NCI-H460 (cell line): ENCODE data around the gene OR4D5. TPM values are rescaled to one million over a fixed set of nuclear protein-coding genes. Genes with fewer than 3 reads are reported as not detected.

Experiments used
- DNase-seq: peaks from one replicate; pipeline ENCODE4 v3.0.0-alpha.2; 2016; ENCODE audit warnings: low read depth; ENCODE audit errors: extremely low read depth
- polyA plus RNA-seq: library from polyadenylated mRNA; depleted of rRNA; stranded (reverse); fragments of >200 nt; gene quantifications from 2 replicates; pipeline ENCODE4 v1.2.3, GENCODE V29; 2014; cell fraction: nucleus; rRNA removed
- total RNA-seq: library from RNA; depleted of rRNA; stranded (reverse); fragments of >200 nt; shearing (Covaris generic); gene quantifications from 2 replicates; pipeline ENCODE4 v1.2.3, GENCODE V29; 2014; rRNA removed

The OR4D5 gene
- total RNA-seq: not detected in 2 replicates
- polyA plus RNA-seq: not detected in 2 replicates

- no peak for DNase-seq
Measured at GRCh38 chr11:123939317-123939716, at the start of gene OR4D5. Gene OR4D5, plus strand, starts transcription at chr11:123939617. Its CDS starts 0 bp downstream, at chr11:123939617.

- no peak for DNase-seq
Measured at GRCh38 chr11:123892031-123892430, 47.4 kb upstream of the OR4D5 start.

GRCh38 chr11:123899792-123900191, 39.6 kb upstream of the OR4D5 start:
- DNase-seq: no peak

- no peak for DNase-seq
Measured at GRCh38 chr11:123901867-123902266, 37.5 kb upstream of the OR4D5 start, which contains the start of gene OR8D4. Gene OR8D4, plus strand, starts transcription at chr11:123902167. Its CDS starts 4,265 bp downstream, at chr11:123906432.

GRCh38 chr11:123903932-123904331, 35.5 kb upstream of the OR4D5 start:
- no peak for DNase-seq

- no peak for DNase-seq
Measured at GRCh38 chr11:123904932-123905331, 34.5 kb upstream of the OR4D5 start.

- DNase-seq: no peak
Measured at GRCh38 chr11:123905826-123906225, 33.6 kb upstream of the OR4D5 start.

GRCh38 chr11:123920943-123921342, 18.5 kb upstream of the OR4D5 start:
- no peak for DNase-seq

GRCh38 chr11:123924027-123924426, 15.4 kb upstream of the OR4D5 start:
- DNase-seq: no peak

GRCh38 chr11:123942413-123942812, 3.0 kb downstream of the OR4D5 start:
- no peak for DNase-seq

- DNase-seq: no peak
Measured at GRCh38 chr11:123943738-123944137, 4.3 kb downstream of the OR4D5 start, which contains the start of gene OR6T1. Gene OR6T1, minus strand, starts transcription at chr11:123943838. Its CDS starts 0 bp downstream, at chr11:123943838.

GRCh38 chr11:123945132-123945531, 5.7 kb downstream of the OR4D5 start:
- DNase-seq: no peak

- DNase-seq: no peak
Measured at GRCh38 chr11:123956752-123957151, 17.3 kb downstream of the OR4D5 start.

GRCh38 chr11:123973816-123974215, 34.4 kb downstream of the OR4D5 start:
- no peak for DNase-seq

GRCh38 chr11:123976770-123977560, 37.5 kb downstream of the OR4D5 start:
- no peak for DNase-seq

- peak; percentile 7 for DNase-seq
Measured at GRCh38 chr11:123977731-123978347, 38.4 kb downstream of the OR4D5 start, which contains the start of gene OR10S1. Gene OR10S1, minus strand, starts transcription at chr11:123977781. Its CDS starts 117 bp downstream, at chr11:123977664.

- DNase-seq: no peak
Measured at GRCh38 chr11:123979311-123979710, 39.9 kb downstream of the OR4D5 start.

Other genes starting within 250 kb of the OR4D5 start
- gene ZNF202, start 198.0 kb upstream of the OR4D5 start, total RNA-seq: 10.7 and 12.2 TPM in 2 replicates
- not detected in 2 replicates for gene OR6X1, start 185.1 kb upstream of the OR4D5 start, total RNA-seq
- gene OR6M1, start 133.3 kb upstream of the OR4D5 start, total RNA-seq: not detected in 2 replicates
- not detected in 2 replicates for gene TMEM225, start 53.9 kb upstream of the OR4D5 start, total RNA-seq
- not detected in 2 replicates for gene OR8D4, start 37.5 kb upstream of the OR4D5 start, total RNA-seq
- not detected in 2 replicates for gene OR6T1, start 4.2 kb downstream of the OR4D5 start, total RNA-seq
- not detected in 2 replicates for gene OR10S1, start 38.2 kb downstream of the OR4D5 start, total RNA-seq
- gene OR10G6, start 55.5 kb downstream of the OR4D5 start, total RNA-seq: not detected in 2 replicates
- not detected in 2 replicates for gene OR10G4, start 73.4 kb downstream of the OR4D5 start, total RNA-seq
- not detected in 2 replicates for gene OR10G9, start 83.4 kb downstream of the OR4D5 start, total RNA-seq
- not detected in 2 replicates for gene OR10G8, start 87.2 kb downstream of the OR4D5 start, total RNA-seq
- not detected in 2 replicates for gene OR10G7, start 101.7 kb downstream of the OR4D5 start, total RNA-seq
- 15.8 and 16.4 TPM in 2 replicates for gene VWA5A, start 175.8 kb downstream of the OR4D5 start, total RNA-seq
- gene OR10D3, start 243.7 kb downstream of the OR4D5 start, total RNA-seq: not detected in 2 replicates